HepG2 (cell line): ENCODE data around the gene JAK1. TPM values are rescaled to one million over a fixed set of nuclear protein-coding genes. Genes with fewer than 3 reads are reported as not detected.

Experiments used
- ATF4 ChIP-seq, 2 experiments: fragments of 450-650 bp in 1 of 2; sonication (generic) in 1 of 2; formaldehyde crosslinking; IDR thresholded peaks; 2 replicates each; pipeline versions ENCODE4 v1.5.0 to v1.8.0; 2020 to 2022; ENCODE audit warnings: mild to moderate bottlenecking in 1 of 2, missing genetic modification reagents in 1 of 2
- ATF5 ChIP-seq: sonication (generic); formaldehyde crosslinking; IDR thresholded peaks from 2 replicates; pipeline ENCODE4 v1.4.0; 2020; ENCODE audit warnings: mild to moderate bottlenecking, low read depth, missing genetic modification reagents
- BRF2 ChIP-seq: sonication (generic); formaldehyde crosslinking; IDR thresholded peaks from 2 replicates; pipeline ENCODE4 v1.8.1; 2022; ENCODE audit warnings: mild to moderate bottlenecking, missing genetic modification reagents
- E2F5 ChIP-seq: sonication (generic); formaldehyde crosslinking; conservative IDR thresholded peaks from 2 replicates; pipeline ENCODE4 v1.4.0; 2020; ENCODE audit warnings: missing genetic modification reagents
- FOSL2 ChIP-seq: sonication (generic); formaldehyde crosslinking; IDR thresholded peaks from 2 replicates; pipeline ENCODE4 v1.4.0; 2020; ENCODE audit warnings: missing genetic modification reagents
- MAFK ChIP-seq, 2 experiments: IDR thresholded peaks in 1 of 2; conservative IDR thresholded peaks in 1 of 2; 2 replicates each; pipeline ENCODE4 v1.6.1; 2011; ENCODE audit warnings: improper control_type of control experiment in 2 of 2, low read length in 2 of 2
- MTF2 ChIP-seq: sonication (generic); formaldehyde crosslinking; IDR thresholded peaks from 2 replicates; pipeline ENCODE4 v1.5.0; 2020; ENCODE audit warnings: missing genetic modification reagents, borderline replicate concordance
- NCOA5 ChIP-seq: sonication (generic); formaldehyde crosslinking; IDR thresholded peaks from 2 replicates; pipeline ENCODE4 v1.4.0; 2020; ENCODE audit warnings: missing genetic modification reagents
- NR2F1 ChIP-seq, 2 experiments: fragments of 450-650 bp in 1 of 2; formaldehyde crosslinking in 1 of 2; IDR thresholded peaks; 2 replicates each; pipeline versions ENCODE4 v1.5.0 to v1.6.1; 2016 to 2020; ENCODE audit warnings: mild to moderate bottlenecking in 1 of 2, missing compliant biosample characterization in 1 of 2, missing genetic modification reagents in 1 of 2, moderate library complexity in 1 of 2
- RBM22 ChIP-seq: fragments of 200-400 bp; formaldehyde crosslinking; optimal IDR thresholded peaks from 2 replicates; pipeline ENCODE3; 2017; ENCODE audit warnings: mild to moderate bottlenecking, low read length, moderate library complexity
- SAFB2 ChIP-seq: sonication (generic); formaldehyde crosslinking; IDR thresholded peaks from 2 replicates; pipeline ENCODE4 v1.5.1; 2020; ENCODE audit warnings: missing genetic modification reagents, low read depth, mild to moderate bottlenecking, borderline replicate concordance
- SP5 ChIP-seq: IDR thresholded peaks from 2 replicates; pipeline ENCODE4 v1.6.1; 2016; ENCODE audit warnings: low read depth, borderline replicate concordance
- SUZ12 ChIP-seq: fragments of 150-350 bp; IDR thresholded peaks from 2 replicates; pipeline ENCODE4 v1.6.1; 2014; ENCODE audit warnings: low read depth, low read length
- TAF15 ChIP-seq: fragments of 200-400 bp; formaldehyde crosslinking; IDR thresholded peaks from one replicate; pipeline ENCODE4 v1.6.1; 2018; ENCODE audit warnings: mild to moderate bottlenecking, low read depth, low read length; ENCODE audit not compliant: poor library complexity, severe bottlenecking
- TCF7 ChIP-seq: sonication (generic); IDR thresholded peaks from 2 replicates; pipeline ENCODE4 v1.6.1; 2016; ENCODE audit warnings: antibody characterized with exemption, low read depth
- TOE1 ChIP-seq: sonication (generic); formaldehyde crosslinking; IDR thresholded peaks from 2 replicates; pipeline ENCODE4 v1.4.0; 2020; ENCODE audit warnings: mild to moderate bottlenecking, missing genetic modification reagents
- ZFAT ChIP-seq: sonication (generic); formaldehyde crosslinking; conservative IDR thresholded peaks from 2 replicates; pipeline ENCODE4 v1.8.1; 2023; ENCODE audit warnings: missing genetic modification reagents, inconsistent platforms
- ZNF136 ChIP-seq: sonication (generic); formaldehyde crosslinking; IDR thresholded peaks from 2 replicates; pipeline ENCODE4 v1.8.1; 2022; ENCODE audit warnings: low read depth, mild to moderate bottlenecking, moderate library complexity, missing genetic modification reagents
- ZNF577 ChIP-seq: sonication (generic); formaldehyde crosslinking; IDR thresholded peaks from 2 replicates; pipeline ENCODE4 v1.4.0; 2020; ENCODE audit warnings: mild to moderate bottlenecking, low read depth, missing genetic modification reagents, borderline replicate concordance
- ZNF605 ChIP-seq: sonication (generic); formaldehyde crosslinking; IDR thresholded peaks from 2 replicates; pipeline ENCODE4 v1.8.0; 2022; ENCODE audit warnings: mild to moderate bottlenecking, missing genetic modification reagents
- ZNF709 ChIP-seq: sonication (generic); formaldehyde crosslinking; IDR thresholded peaks from 2 replicates; pipeline ENCODE4 v1.5.0; 2020; ENCODE audit warnings: mild to moderate bottlenecking, missing genetic modification reagents
- ZNF710 ChIP-seq: sonication (generic); formaldehyde crosslinking; IDR thresholded peaks from 2 replicates; pipeline ENCODE4 v1.5.0; 2020; ENCODE audit warnings: mild to moderate bottlenecking, missing genetic modification reagents, borderline replicate concordance
- ZSCAN21 ChIP-seq: sonication (generic); formaldehyde crosslinking; IDR thresholded peaks from 2 replicates; pipeline ENCODE4 v1.8.0; 2022; ENCODE audit warnings: mild to moderate bottlenecking, missing genetic modification reagents, moderate library complexity, borderline replicate concordance
- polyA plus RNA-seq, 8 experiments: library from polyadenylated mRNA; depleted of rRNA in 3 of 8; stranded (reverse) in 7 of 8; unstranded in 1 of 8; fragments of >200 nt; fragmentation: Illumina TruSeq in 4 of 8; extraction: Trizol in 4 of 8; gene quantifications; 2 replicates each; pipeline versions ENCODE4 v1.2.1 to v1.2.3, GENCODE V29; 2011 to 2016; ENCODE audit warnings: low read depth in 4 of 8, missing spikeins in 1 of 8, mixed read lengths in 1 of 8; ENCODE audit not compliant: insufficient read depth in 1 of 8
- total RNA-seq, 5 experiments: library from RNA; depleted of rRNA; stranded (reverse); fragments of >200 nt; fragmentation: Illumina TruSeq; extraction: Trizol; gene quantifications; 2 replicates each; pipeline ENCODE4 v1.2.3, GENCODE V29; 2016; ENCODE audit warnings: low read depth in 1 of 5

JAK1 gene
- total and polyA plus RNA-seq, 2 of the 13 experiments (the other 11 are each of a cell fraction or from before 2014, with no cell fraction given), result 23.9 to 42.4 TPM

- TF ChIP-seq ZSCAN21 (peak; percentile 78; the same call in 1 of the 2 replicates), BRF2 (CRISPR knock-in tag) (no peak), RBM22 (no peak), ZNF605 (CRISPR knock-in tag) (peak; percentile 49; the same call in 1 of the 2 replicates), SAFB2 (CRISPR knock-in tag) (peak; percentile 35; the same call in 1 of the 2 replicates), MTF2 (CRISPR knock-in tag) (no peak), ZNF710 (no peak), TCF7 (no peak), ZNF136 (CRISPR knock-in tag) (no peak), TAF15 (no peak), FOSL2 (CRISPR knock-in tag) (no peak), ZNF577 (CRISPR knock-in tag) (no peak), ZNF709 (CRISPR knock-in tag) (no peak; the same call in 1 of the 2 replicates), NR2F1 (CRISPR knock-in tag; IDR thresholded peaks at IDR 0.05) (no peak), NCOA5 (CRISPR knock-in tag) (no peak), ZFAT (CRISPR knock-in tag) (no peak), E2F5 (CRISPR knock-in tag) (no peak), SUZ12 (no peak), TOE1 (CRISPR knock-in tag) (no peak), MAFK (conservative IDR thresholded peaks at IDR 0.05 in 1 of 2, IDR thresholded peaks at IDR 0.05 in 1 of 2; ENCODE audit: low read length in 2 of 2) (no peak), ATF4 (CRISPR knock-in tag; IDR thresholded peaks at IDR 0.05) (no peak), SP5 (CRISPR knock-in tag) (peak; percentile 38; the same call in 1 of the 2 replicates), ATF5 (CRISPR knock-in tag) (no peak)
These were observed at the start of gene JAK1 (continued) for GRCh38 chr1:64966158-64966971.
